HG02870 (cell line): ENCODE measurements around the gene RGS3.

Experiments used
- ATAC-seq: cut with Tn5 transposase; IDR thresholded peaks from one replicate; pipeline ENCODE4 v1.9.1; 2021; ENCODE audit warnings: mild to moderate bottlenecking, moderate library complexity; ENCODE audit not compliant: unreplicated experiment

RGS3 gene

GRCh38 chr9:113509463-113509862 lies 45.9 kb downstream of the RGS3 start:
- ATAC-seq = no peak

GRCh38 chr9:113511047-113511521 lies 47.6 kb downstream of the RGS3 start:
- no peak for ATAC-seq

- ATAC-seq = peak; percentile 31
Observed at GRCh38 chr9:113511856-113512761, 48.6 kb downstream of the RGS3 start.

- no peak for ATAC-seq
Observed at GRCh38 chr9:113513111-113513510, 49.6 kb downstream of the RGS3 start.

GRCh38 chr9:113513536-113513935 lies 50.0 kb downstream of the RGS3 start:
- ATAC-seq = no peak

- no peak for ATAC-seq
Observed at GRCh38 chr9:113514061-113514460, 50.5 kb downstream of the RGS3 start.

- no peak for ATAC-seq
Observed at GRCh38 chr9:113514748-113515147, 51.2 kb downstream of the RGS3 start.

- no peak for ATAC-seq
Observed at GRCh38 chr9:113515862-113516261, 52.3 kb downstream of the RGS3 start.

- ATAC-seq = peak; percentile 90
Observed at GRCh38 chr9:113516840-113517577, 53.5 kb downstream of the RGS3 start.

- ATAC-seq = no peak
Observed at GRCh38 chr9:113519426-113520108, 56.0 kb downstream of the RGS3 start.

GRCh38 chr9:113520109-113520642 lies 56.6 kb downstream of the RGS3 start:
- ATAC-seq = no peak

GRCh38 chr9:113521693-113522255 lies 58.2 kb downstream of the RGS3 start:
- ATAC-seq = no peak

- no peak for ATAC-seq
Observed at GRCh38 chr9:113522419-113522818, 58.9 kb downstream of the RGS3 start.

- ATAC-seq = no peak
Observed at GRCh38 chr9:113522858-113523257, 59.3 kb downstream of the RGS3 start.

- peak; percentile 78 for ATAC-seq
Observed at GRCh38 chr9:113523421-113524141, 60.1 kb downstream of the RGS3 start.

- ATAC-seq = no peak
Observed at GRCh38 chr9:113524468-113524867, 60.9 kb downstream of the RGS3 start.

- ATAC-seq = no peak
Observed at GRCh38 chr9:113525205-113525604, 61.7 kb downstream of the RGS3 start.

GRCh38 chr9:113525831-113526230 lies 62.3 kb downstream of the RGS3 start:
- ATAC-seq = no peak

- no peak for ATAC-seq
Observed at GRCh38 chr9:113526231-113526746, 62.8 kb downstream of the RGS3 start.

- no peak for ATAC-seq
Observed at GRCh38 chr9:113526841-113527240, 63.3 kb downstream of the RGS3 start.
